Right cardiac atrium (tissue), 5 donors: Measurements from ENCODE around the gene EFEMP2. TPM values are rescaled to one million over a fixed set of nuclear protein-coding genes. Genes with fewer than 3 reads are reported as not detected.

Experiments used
- ATAC-seq, 2 donors: fragments of 200-7000 bp; cut with Tn5 transposase; one replicate each; pipeline versions ENCODE4 v1.8.0 to v1.9.1; 2020; ENCODE audit warnings: moderate library complexity in 2 of 2, mild to moderate bottlenecking in 1 of 2
- DNase-seq, 3 donors: peaks; one replicate each; pipeline ENCODE4 v3.0.0-alpha.2; 2020
- H3K27ac ChIP-seq: one replicate; pipeline ENCODE4 v1.5.1; 2013; ENCODE audit warnings: mild to moderate bottlenecking, low read length, control low read depth, moderate library complexity
- H3K27me3 ChIP-seq: one replicate; pipeline ENCODE4 v1.6.1; 2013; ENCODE audit not compliant: control insufficient read depth, insufficient read depth
- H3K4me1 ChIP-seq: one replicate; pipeline ENCODE4 v1.6.1; 2013; ENCODE audit warnings: low read length; ENCODE audit not compliant: control insufficient read depth, insufficient read depth
- H3K4me3 ChIP-seq: one replicate; pipeline ENCODE4 v1.5.1; 2013; ENCODE audit warnings: low read length, control low read depth
- H3K9me3 ChIP-seq: one replicate; pipeline ENCODE4 v1.6.1; 2013; ENCODE audit warnings: low read length; ENCODE audit not compliant: control insufficient read depth
- WGBS: extraction: QIAGEN DNeasy Blood & Tissue Kit; methylation state at CpG from one replicate; pipeline ENCODE4 v1.1.7; 2013; 5-methylcytosine and 5-hydroxymethylcytosine counted together
- intact Hi-C, 4 donors: fragments of 100-400 bp; cut with DNase I; formaldehyde crosslinking; loops; one replicate each; pipeline versions ENCODE4 v1.11.0 to v1.14.0; 2022 to 2023
- long read RNA-seq, 4 donors: library from polyadenylated mRNA; unstranded; transcript quantifications; one replicate each; pipeline ENCODE4 v2.0.0, GENCODE V29; 2020 to 2021
- polyA plus RNA-seq: library from polyadenylated mRNA; stranded (reverse); fragments of 200-250 nt; gene quantifications from one replicate; pipeline ENCODE4 v1.2.3, GENCODE V29; 2013
- total RNA-seq, 4 donors: library from RNA; stranded (reverse); fragmentation: NEBNext Ultra II Directional; extraction: Animal tissue kit (Norgen Biotek cat#: 25700); gene quantifications; one replicate each; pipeline ENCODE4 v1.2.1, GENCODE V29; 2021
- donor health status: healthy with polysubstance abuse.
- donor health status: DM: no; HTN: yes; CAD: no.
- donor health status: DM: no; HTN: no; CAD: no.
- donor health status: DM: no; HTN: yes; CAD: no; lungs with severe emphysema.
- donor health status: DM: yes; HTN: yes; CAD: no.

The EFEMP2 gene
- total RNA-seq (100 to 1,000 TPM; 139 to 164 (median 142) TPM), polyA plus RNA-seq (128 TPM)
- long read RNA-seq, donor 1, transcript EFEMP2-201 (11 exons, 2,034 nt): major isoform, 239 of 446 reads
- long read RNA-seq, donor 1, transcript EFEMP2-217 (12 exons, 1,813 nt): minor isoform, 37 of 446 reads
- long read RNA-seq, donor 1, partial matches to known transcripts: 100 of 446 reads
- long read RNA-seq, donor 1, other reads (novel, unspliced or antisense): 68 of 446 reads
- long read RNA-seq, donor 2, transcript EFEMP2-201 (11 exons, 2,034 nt): major isoform, 134 of 246 reads
- long read RNA-seq, donor 2, transcript EFEMP2-217 (12 exons, 1,813 nt): minor isoform, 26 of 246 reads
- long read RNA-seq, donor 2, partial matches to known transcripts: 50 of 246 reads
- long read RNA-seq, donor 2, other reads (novel, unspliced or antisense): 36 of 246 reads
- long read RNA-seq, donor 3, transcript EFEMP2-201 (11 exons, 2,034 nt): major isoform, 227 of 669 reads
- long read RNA-seq, donor 3, transcript EFEMP2-217 (12 exons, 1,813 nt): minor isoform, 28 of 669 reads
- long read RNA-seq, donor 3, partial matches to known transcripts: 315 of 669 reads
- long read RNA-seq, donor 3, other reads (novel, unspliced or antisense): 96 of 669 reads
- long read RNA-seq, donor 4, transcript EFEMP2-201 (11 exons, 2,034 nt): major isoform, 143 of 287 reads
- long read RNA-seq, donor 4, transcript EFEMP2-217 (12 exons, 1,813 nt): minor isoform, 28 of 287 reads
- long read RNA-seq, donor 4, partial matches to known transcripts: 64 of 287 reads
- long read RNA-seq, donor 4, other reads (novel, unspliced or antisense): 51 of 287 reads

DNA sequence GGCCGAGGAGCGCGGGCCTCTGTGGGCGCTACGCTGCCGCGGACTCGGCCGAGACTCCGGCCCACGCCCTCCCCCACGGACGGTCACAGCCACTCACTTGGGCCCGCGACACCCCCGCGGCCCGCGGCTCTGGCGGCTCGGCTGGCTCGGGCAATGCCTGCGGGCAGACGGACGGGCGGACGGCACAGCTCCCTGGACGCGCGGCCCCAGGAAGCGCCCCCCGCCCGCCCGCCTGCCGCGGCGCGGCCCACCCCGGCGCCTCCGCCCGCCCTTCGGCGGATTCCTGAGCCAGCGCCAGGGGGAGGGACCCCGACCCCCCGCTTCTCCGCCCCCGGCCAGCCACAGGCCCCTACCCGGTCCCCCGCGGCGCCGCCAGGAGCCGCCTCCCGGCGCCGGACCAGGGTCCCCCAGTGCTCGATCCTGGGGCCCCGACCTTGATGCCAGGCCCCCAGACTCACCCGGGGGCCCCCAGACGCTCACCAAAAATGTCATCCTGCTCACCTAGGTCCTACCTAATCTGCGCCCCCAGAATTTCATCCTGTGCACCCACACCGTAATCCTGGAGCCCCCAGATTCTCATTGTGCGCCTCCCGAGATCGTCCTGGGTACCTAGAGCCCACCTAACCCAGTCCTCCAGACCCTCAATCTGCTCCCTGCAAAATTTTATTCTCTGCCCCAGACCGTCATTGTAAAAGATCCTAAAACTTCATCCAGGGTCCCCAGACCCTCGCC, at the start of gene EFEMP2:
Gene EFEMP2 (minus strand): TSS at position 215 of the 732 bp plus-strand sequence. CDS start 446 bp downstream, outside the sequence.
- Histone ChIP-seq H3K27ac (peak within 1 kb of the TSS; percentile 80), H3K4me3 (peak within 1 kb of the TSS; percentile 79), H3K9me3 (no peaks in the 10 kb centered on the region), H3K4me1 (peaks cover 5% of the 10 kb centered on the region), H3K27me3 (no peaks in the 10 kb centered on the region)
- peak; percentile 71 to 90 (median 89) for DNase-seq
- intact Hi-C loops: no loop called here
- WGBS: 1% methylated on average over 69 of the region's 69 CpGs
- peak; percentile 37 to 58 for ATAC-seq

- H3K9me3 ChIP-seq: no peaks in the 10 kb centered on the region
- ATAC-seq (no peak), DNase-seq (peak in 1 of 3 donors; percentile 32)
- H3K27me3 ChIP-seq: no peaks in the 10 kb centered on the region
- H3K4me1 ChIP-seq: peaks cover 10% of the 10 kb centered on the region
- H3K4me3 ChIP-seq: no peak overlapping the region
- WGBS: 92% methylated on average over 10 of the region's 10 CpGs
- no peak overlapping the region for H3K27ac ChIP-seq
- intact Hi-C loops: no loop called here
These were observed 49.3 kb upstream of the EFEMP2 start for GRCh38 chr11:65921876-65922275.

DNA sequence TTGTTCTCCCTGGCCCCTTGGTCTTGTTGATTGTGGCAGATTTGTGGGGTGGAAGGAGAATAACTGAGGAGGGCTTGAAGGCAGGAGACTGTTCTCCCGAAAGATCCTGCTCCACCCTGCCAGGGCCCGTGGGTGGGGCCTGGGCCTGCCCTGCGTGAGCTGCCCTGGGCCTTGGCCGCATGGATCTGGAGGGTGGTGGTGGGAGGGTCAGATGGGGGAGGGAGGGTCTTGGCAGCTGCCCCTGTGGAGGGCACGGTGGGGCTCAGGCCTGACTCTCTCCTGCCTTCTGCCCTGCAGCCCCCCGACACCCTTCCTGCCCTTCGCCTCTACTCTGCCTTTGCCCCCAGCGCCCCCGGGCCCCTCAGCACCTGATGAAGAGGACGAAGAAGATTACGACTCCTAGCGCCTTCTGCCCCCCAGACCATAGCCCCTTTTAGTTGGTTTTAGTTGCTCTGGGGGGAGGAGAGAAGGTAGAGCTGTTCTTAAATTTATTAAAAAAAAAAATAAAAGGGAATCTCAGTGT, 48.5 kb upstream of the EFEMP2 start:
- Histone ChIP-seq H3K27ac (no peak overlapping the region), H3K27me3 (no peaks in the 10 kb centered on the region), H3K9me3 (no peaks in the 10 kb centered on the region), H3K4me1 (peaks cover 10% of the 10 kb centered on the region), H3K4me3 (no peak overlapping the region)
- ATAC-seq: no peak
- 85% methylated on average over 12 of the region's 12 CpGs for WGBS
- intact Hi-C loops: no loop called here
- DNase-seq: peak in 2 of 3 donors; percentile 54

DNA sequence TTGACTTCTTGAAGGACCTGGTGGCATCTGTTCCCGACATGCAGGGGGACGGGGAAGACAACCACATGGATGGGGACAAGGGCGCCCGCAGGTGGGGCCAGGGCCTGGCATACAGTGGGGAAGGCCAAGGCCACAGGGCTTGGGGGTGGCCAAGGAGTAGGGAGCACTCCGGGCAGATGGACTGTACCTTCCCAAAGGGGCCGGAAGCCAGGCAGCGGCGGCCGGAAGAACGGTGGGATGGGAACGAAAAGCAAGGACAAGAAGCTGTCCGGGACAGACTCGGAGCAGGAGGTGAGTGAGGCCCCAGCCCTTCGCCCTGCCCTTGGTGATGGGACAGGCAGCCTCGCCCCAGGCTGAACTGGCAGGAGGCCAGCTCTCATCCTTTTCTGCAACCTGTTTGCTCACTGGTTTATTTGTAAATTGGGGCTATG, 47.8 kb upstream of the EFEMP2 start:
- 55% methylated on average over 15 of the region's 15 CpGs for WGBS
- Histone ChIP-seq H3K27ac (no peak overlapping the region), H3K4me1 (peaks cover 17% of the 10 kb centered on the region), H3K27me3 (no peaks in the 10 kb centered on the region), H3K9me3 (no peaks in the 10 kb centered on the region), H3K4me3 (peak overlapping the region; percentile 92)
- DNase-seq (peak; percentile 35 to 64 (median 61)), ATAC-seq (no peak)
- intact Hi-C loops: no loop called here

DNA sequence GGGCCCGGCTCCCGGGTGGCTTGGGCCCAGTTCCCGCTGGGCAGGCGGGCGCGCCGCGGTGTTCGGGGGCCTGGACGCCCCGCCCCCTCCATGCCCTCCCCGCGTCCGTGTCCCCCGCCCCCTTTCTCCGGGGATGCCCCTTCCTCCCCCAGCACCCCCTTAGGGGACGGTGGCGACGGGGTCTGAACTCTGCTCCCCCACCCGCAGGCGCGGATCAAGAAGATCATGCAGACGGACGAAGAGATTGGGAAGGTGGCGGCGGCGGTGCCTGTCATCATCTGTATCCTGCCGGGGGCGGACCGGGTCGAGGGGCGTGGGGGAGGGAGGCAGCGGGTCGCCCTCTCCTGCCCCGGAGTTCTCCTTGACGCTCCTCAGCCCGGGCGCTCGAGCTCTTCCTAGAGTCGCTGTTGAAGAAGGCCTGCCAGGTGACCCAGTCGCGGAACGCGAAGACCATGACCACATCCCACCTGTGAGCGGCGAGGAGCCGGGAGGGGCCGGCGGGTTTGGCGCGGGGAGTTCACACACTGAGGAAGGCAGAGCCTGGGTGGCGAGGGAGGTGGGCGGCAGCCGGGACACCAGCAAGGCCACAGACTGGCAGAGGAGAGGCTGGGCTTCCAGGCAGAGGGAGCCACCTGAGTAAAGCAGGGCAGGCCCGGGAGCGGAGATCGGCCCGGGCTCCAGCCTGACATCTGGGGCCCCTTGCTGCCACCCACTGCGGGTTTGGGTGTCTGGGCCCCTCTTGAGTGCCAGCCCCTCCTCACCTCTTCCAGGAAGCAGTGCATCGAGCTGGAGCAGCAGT, 47.2 kb upstream of the EFEMP2 start:
- DNase-seq (no peak), ATAC-seq (peak; percentile 39 to 48)
- intact Hi-C loops: no loop called here
- peak overlapping the region; percentile 54 for H3K27ac ChIP-seq
- H3K4me3 ChIP-seq: peak overlapping the region; percentile 92
- no peaks in the 10 kb centered on the region for H3K9me3 ChIP-seq
- H3K27me3 ChIP-seq: no peaks in the 10 kb centered on the region
- peaks cover 23% of the 10 kb centered on the region for H3K4me1 ChIP-seq
- under 1% methylated on average over 60 of the region's 60 CpGs for WGBS

GRCh38 chr11:65919141-65919572, 46.6 kb upstream of the EFEMP2 start, which contains the start of gene DRAP1:
Gene DRAP1 (plus strand): TSS chr11:65919426. CDS start chr11:65919502, 76 bp downstream.
- Histone ChIP-seq H3K27ac (peak within 1 kb of the TSS; percentile 54), H3K27me3 (no peaks in the 10 kb centered on the region), H3K4me3 (peak within 1 kb of the TSS; percentile 92), H3K4me1 (peaks cover 23% of the 10 kb centered on the region), H3K9me3 (no peaks in the 10 kb centered on the region)
- intact Hi-C loops: no loop called here
- peak; percentile 99 to 100 (median 100) for DNase-seq
- peak; percentile 93 to 95 for ATAC-seq
- under 1% methylated on average over 59 of the region's 59 CpGs for WGBS

GRCh38 chr11:65918211-65919140, 45.9 kb upstream of the EFEMP2 start, which contains the start of gene C11orf68:
Gene C11orf68 (minus strand): TSS chr11:65919062. CDS start chr11:65919031, 31 bp downstream.
- no peaks in the 10 kb centered on the region for H3K27me3 ChIP-seq
- intact Hi-C loops: no loop called here
- 4% methylated on average over 77 of the region's 77 CpGs for WGBS
- H3K4me3 ChIP-seq: peak within 1 kb of the TSS; percentile 92
- ATAC-seq (no peak), DNase-seq (no peak)
- peak within 1 kb of the TSS; percentile 54 for H3K27ac ChIP-seq
- H3K9me3 ChIP-seq: no peaks in the 10 kb centered on the region
- peaks cover 23% of the 10 kb centered on the region for H3K4me1 ChIP-seq

DNA sequence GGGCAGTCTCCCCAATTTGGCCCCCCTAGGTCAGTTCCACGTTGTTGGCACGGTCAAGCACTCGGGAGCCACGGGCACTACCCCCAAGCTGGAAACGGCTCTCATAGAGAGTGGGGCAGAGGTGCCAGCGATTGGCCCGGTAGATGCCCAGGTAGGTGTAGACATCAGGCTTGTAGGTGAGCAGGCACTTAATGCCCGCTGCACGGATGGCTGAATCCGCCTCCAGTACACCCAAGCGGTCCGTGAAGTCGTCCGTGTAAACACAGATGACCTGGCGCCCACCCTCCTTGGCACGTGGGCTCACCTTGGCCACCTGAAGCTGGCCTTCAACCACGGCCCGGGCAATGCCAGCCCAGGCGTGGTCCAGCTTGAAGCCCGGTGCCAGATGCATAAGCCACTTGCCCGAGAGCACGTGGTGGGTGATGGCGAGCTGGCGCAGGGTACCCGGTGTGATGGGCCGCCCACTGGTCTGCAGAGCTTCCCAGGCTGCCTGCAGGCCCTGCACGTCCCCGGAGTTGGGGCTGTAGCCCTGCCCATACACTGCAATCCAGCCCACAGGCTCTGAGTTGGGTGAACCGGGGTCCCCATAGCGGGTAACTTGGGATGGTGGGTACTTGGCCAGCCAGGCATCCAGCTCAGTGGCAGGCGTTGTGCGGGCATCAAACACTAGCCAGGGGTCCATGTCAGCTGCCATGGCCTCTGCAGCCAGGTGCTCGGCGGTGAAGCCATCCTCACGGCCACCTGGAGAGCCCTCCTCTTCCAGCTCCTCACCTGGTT, 45.0 kb upstream of the EFEMP2 start:
- DNase-seq: peak; percentile 31 to 68 (median 62)
- peak overlapping the region; percentile 77 for H3K4me3 ChIP-seq
- no peak for ATAC-seq

More for the DNA sequence above, 45.0 kb upstream of the EFEMP2 start:
- WGBS: 78% methylated on average over 35 of the region's 35 CpGs
- peak overlapping the region; percentile 54 for H3K27ac ChIP-seq
- no peaks in the 10 kb centered on the region for H3K9me3 ChIP-seq
- intact Hi-C loops: no loop called here
- H3K27me3 ChIP-seq: no peaks in the 10 kb centered on the region
- H3K4me1 ChIP-seq: peaks cover 23% of the 10 kb centered on the region
